DMS53 (cell line): Measurements from ENCODE around the gene CH25H.

Source experiments
- DNase-seq: peaks from one replicate; lab custom pipeline; 2025; lab: John Stamatoyannopoulos, UW

Gene CH25H

GRCh38 chr10:89156161-89156835 lies 50.8 kb downstream of the CH25H start:
- DNase-seq, result no peak
